Measurements from ENCODE around the gene ST3GAL4. TPM values are rescaled to one million over a fixed set of nuclear protein-coding genes. Genes with fewer than 3 reads are reported as not detected.
"Not testable (repeated sequence)": the region's sequence is repeated elsewhere in the genome, so short reads cannot be mapped to it uniquely, and the experiment has no call there.

ST3GAL4 gene
- total RNA-seq, 1 donor from 2014 or later: 61.7 TPM

- no peaks in the 10 kb centered on the region for H3K36me3 ChIP-seq
- TF ChIP-seq CTCF (IDR thresholded peaks at IDR 0.05; ENCODE audit: borderline replicate concordance): peak; percentile 47
- H3K4me3 ChIP-seq: peak overlapping the region; percentile 17
- H3K9me3 ChIP-seq (replicated peaks): no peaks in the 10 kb centered on the region
- no peak for DNase-seq
- intact Hi-C loops (cut with micrococcal nuclease): no loop called here
- H3K4me1 ChIP-seq: peaks cover 73% of the 10 kb centered on the region
- H3K27ac ChIP-seq (replicated peaks): peak overlapping the region; percentile 90
- H3K27me3 ChIP-seq (ENCODE audit: low read depth): no peaks in the 10 kb centered on the region
These were observed 36.6 kb downstream of the ST3GAL4 start for GRCh38 chr11:126391970-126392632.

DNA sequence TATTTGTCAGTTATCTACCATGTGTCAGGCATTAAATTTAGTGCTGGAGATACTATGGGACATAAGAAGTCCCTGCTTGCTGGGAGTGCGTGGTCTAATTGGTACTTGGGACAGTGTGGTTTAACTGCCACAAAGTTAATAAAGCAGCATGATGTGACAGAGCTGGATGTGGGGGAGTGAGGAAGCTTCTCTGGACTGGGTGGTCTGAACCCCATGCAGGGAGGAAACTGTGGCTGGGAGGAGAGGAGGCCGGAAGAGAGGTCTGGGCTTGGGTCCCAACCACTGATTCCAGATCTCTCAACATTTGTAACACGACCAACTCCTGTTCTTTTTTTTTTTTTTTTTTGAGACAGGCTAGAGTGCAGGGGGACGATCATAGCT is 37.1 kb downstream of the ST3GAL4 start:
- no peak for TF ChIP-seq CTCF (IDR thresholded peaks at IDR 0.05; ENCODE audit: borderline replicate concordance)
- peaks cover 69% of the 10 kb centered on the region for H3K4me1 ChIP-seq
- H3K27ac ChIP-seq (replicated peaks): peak overlapping the region; percentile 90
- DNase-seq: no peak
- no peaks in the 10 kb centered on the region for H3K27me3 ChIP-seq (ENCODE audit: low read depth)
- intact Hi-C loops (cut with micrococcal nuclease): no loop called here
- H3K4me3 ChIP-seq: peak overlapping the region; percentile 17
- H3K9me3 ChIP-seq (replicated peaks): no peaks in the 10 kb centered on the region
- no peaks in the 10 kb centered on the region for H3K36me3 ChIP-seq

GRCh38 chr11:126393143-126393542 is 37.7 kb downstream of the ST3GAL4 start:
- no peak overlapping the region for H3K4me3 ChIP-seq
- H3K9me3 ChIP-seq (replicated peaks): no peaks in the 10 kb centered on the region
- peaks cover 66% of the 10 kb centered on the region for H3K4me1 ChIP-seq
- DNase-seq: no peak
- H3K27ac ChIP-seq (replicated peaks): peak overlapping the region; percentile 90
- H3K27me3 ChIP-seq (ENCODE audit: low read depth): no peaks in the 10 kb centered on the region
- no peaks in the 10 kb centered on the region for H3K36me3 ChIP-seq
- intact Hi-C loops (cut with micrococcal nuclease): no loop called here
- no peak for TF ChIP-seq CTCF (IDR thresholded peaks at IDR 0.05; ENCODE audit: borderline replicate concordance)

- Histone ChIP-seq H3K36me3 (no peaks in the 10 kb centered on the region), H3K4me3 (no peak overlapping the region), H3K27ac (replicated peaks) (peak overlapping the region; percentile 90), H3K9me3 (replicated peaks) (no peaks in the 10 kb centered on the region), H3K27me3 (ENCODE audit: low read depth) (no peaks in the 10 kb centered on the region), H3K4me1 (peaks cover 67% of the 10 kb centered on the region)
- no peak for TF ChIP-seq CTCF (IDR thresholded peaks at IDR 0.05; ENCODE audit: borderline replicate concordance)
- intact Hi-C loops (cut with micrococcal nuclease): no loop called here
- no peak for DNase-seq
These were observed 38.5 kb downstream of the ST3GAL4 start for GRCh38 chr11:126394036-126394435.

- H3K36me3 ChIP-seq; H3K27me3 ChIP-seq (ENCODE audit: low read depth); H3K9me3 ChIP-seq (replicated peaks); H3K4me3 ChIP-seq; intact Hi-C loops (cut with micrococcal nuclease): not testable (repeated sequence)
- peak; percentile 55 for DNase-seq
- peak overlapping the region; percentile 90 for H3K27ac ChIP-seq (replicated peaks)
- H3K4me1 ChIP-seq: peaks cover 67% of the 10 kb centered on the region
These were observed 39.2 kb downstream of the ST3GAL4 start for GRCh38 chr11:126394634-126395072.

- H3K4me3 ChIP-seq; H3K9me3 ChIP-seq (replicated peaks); H3K27me3 ChIP-seq (ENCODE audit: low read depth); intact Hi-C loops (cut with micrococcal nuclease); H3K36me3 ChIP-seq: not testable (repeated sequence)
- peaks cover 59% of the 10 kb centered on the region for H3K4me1 ChIP-seq
- DNase-seq: peak; percentile 69
- H3K27ac ChIP-seq (replicated peaks): peak overlapping the region; percentile 90
These were observed 40.3 kb downstream of the ST3GAL4 start for GRCh38 chr11:126395784-126396183.

DNA sequence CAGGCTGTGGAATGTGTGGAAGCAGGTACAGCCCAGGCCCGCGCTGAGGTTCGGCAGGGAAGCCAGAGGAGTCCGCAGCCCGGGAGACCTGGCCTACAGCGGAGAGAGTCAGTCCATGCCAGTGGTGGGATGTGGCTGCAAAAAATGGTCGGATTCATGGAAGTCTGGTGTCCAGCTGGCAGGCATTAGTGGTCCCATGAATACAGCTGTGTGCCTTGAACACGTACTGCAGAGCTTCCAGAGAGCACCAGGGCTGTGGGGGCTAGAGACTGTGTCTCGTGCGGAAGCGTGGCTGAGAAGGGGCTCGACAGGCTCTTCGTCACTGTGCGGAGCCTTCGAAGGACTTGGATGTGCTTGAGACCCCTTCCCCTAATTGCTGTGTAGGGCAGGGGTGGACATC is 40.8 kb downstream of the ST3GAL4 start:
- DNase-seq; H3K27me3 ChIP-seq (ENCODE audit: low read depth); intact Hi-C loops (cut with micrococcal nuclease); H3K4me3 ChIP-seq; H3K36me3 ChIP-seq; H3K9me3 ChIP-seq (replicated peaks): not testable (repeated sequence)
- peak overlapping the region; percentile 90 for H3K27ac ChIP-seq (replicated peaks)
- peaks cover 54% of the 10 kb centered on the region for H3K4me1 ChIP-seq

All from left ventricle myocardium inferior (tissue), 1 donor.